Measurements from ENCODE around the gene FBXO40. TPM values are rescaled to one million over a fixed set of nuclear protein-coding genes. Genes with fewer than 3 reads are reported as not detected.

The FBXO40 gene
- total and polyA plus RNA-seq, 9 of the 15 experiments (the other 6 are each of a cell fraction or from before 2014, with no cell fraction given), result 0.01 to 0.05 (median 0.04) TPM; not detected in 3

DNA sequence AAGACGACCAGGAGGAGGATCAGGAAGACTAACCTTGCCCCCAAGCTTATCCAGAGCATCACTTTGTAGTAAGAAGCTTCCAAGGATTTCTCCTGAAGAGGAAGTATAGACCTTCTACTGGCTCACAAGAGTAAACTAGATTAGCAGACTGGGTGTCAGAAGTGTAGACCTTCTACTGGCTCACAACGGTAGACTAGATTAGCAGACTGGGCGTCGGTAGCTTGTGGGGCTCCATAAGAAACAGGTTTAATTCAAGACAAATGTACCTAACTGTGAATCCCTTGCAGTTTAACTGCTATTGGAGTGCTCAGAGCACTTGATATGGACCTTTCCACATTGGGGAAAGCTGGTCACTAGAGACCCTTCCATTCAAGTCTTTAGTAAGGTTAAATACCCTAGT is 12.9 kb downstream of the FBXO40 start (continued):
- TF ChIP-seq ZKSCAN3 (CRISPR knock-in tag; IDR thresholded peaks at IDR 0.05), result no peak
- TF ChIP-seq ZSCAN32 (CRISPR knock-in tag; IDR thresholded peaks at IDR 0.05), result no peak
- TF ChIP-seq PBX2 (CRISPR knock-in tag; IDR thresholded peaks at IDR 0.05; ENCODE audit: low read depth), result no peak
- no peak for TF ChIP-seq PBX2 (tag; conservative IDR thresholded peaks at IDR 0.05; ENCODE audit: low read depth)
- no peak for TF ChIP-seq ZNF592 (IDR thresholded peaks at IDR 0.05)
- no peak for TF ChIP-seq ZC3H11A (IDR thresholded peaks at IDR 0.05; ENCODE audit: low read depth, low read length)
- no peak for TF ChIP-seq KLF13 (tag; IDR thresholded peaks at IDR 0.05; ENCODE audit: borderline replicate concordance, low read depth)
- no peak for TF ChIP-seq MTA2 (IDR thresholded peaks at IDR 0.05; ENCODE audit: low read depth)
- TF ChIP-seq ARNT (IDR thresholded peaks at IDR 0.05), result no peak
